Measurements from ENCODE around the gene ARHGEF19.

The ARHGEF19 gene

DNA sequence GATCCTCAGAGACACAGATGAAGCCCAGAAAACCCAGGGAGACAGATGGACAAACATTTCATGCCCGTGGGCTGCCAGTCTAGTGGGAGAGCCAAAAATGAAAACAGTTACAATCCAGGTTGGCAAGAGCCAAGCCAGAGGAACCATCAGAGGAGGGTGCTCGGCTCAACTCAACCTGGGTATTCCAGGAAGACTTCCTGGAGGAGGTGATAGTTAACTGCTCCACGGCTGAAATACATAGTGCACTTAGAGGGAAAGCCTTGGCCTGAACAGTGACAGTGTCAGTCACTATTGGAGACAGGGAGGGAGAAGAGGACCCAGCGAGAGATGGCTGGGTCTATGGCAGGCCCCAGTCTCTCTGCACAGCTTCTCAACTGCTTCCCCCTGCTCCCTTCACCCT is 1.9 kb downstream of the ARHGEF19 start:
- H2BK120ac ChIP-seq (ENCODE audit: insufficient read depth, low read length, poor library complexity) = no peak overlapping the region

DNA sequence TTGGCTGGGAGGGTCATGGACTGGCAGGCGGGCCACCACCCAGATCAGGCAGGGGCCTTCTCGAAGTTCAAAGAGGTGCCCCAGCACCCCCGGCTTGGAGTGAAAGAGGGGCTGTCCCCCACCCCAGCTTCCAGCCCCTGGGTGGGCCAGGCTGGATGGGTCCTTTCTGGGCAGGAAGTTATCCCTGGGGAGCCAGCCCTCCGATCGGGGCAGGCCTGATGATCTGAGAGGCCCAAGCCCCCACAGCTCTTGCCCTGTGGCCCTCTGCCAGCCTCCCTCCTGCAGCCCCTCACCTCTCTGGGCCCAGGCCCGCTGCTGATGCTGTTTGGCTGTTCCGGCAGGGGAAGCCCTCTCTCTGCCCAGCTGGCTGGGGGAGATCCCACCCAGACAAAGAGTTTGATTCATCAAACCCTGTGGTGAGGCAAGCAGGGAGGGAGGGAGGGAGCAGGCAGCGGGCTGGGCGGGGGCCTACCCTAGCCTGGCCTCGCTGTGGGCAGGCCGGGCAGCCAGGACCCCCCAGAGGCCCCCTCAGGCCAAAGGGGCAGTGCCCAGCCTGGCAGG is 2.5 kb downstream of the ARHGEF19 start:
- Histone ChIP-seq H2AK5ac (ENCODE audit: low read length) (peak overlapping the region; percentile 50), H3K79me1 (ENCODE audit: low read length) (peaks cover 25% of the 10 kb centered on the region), H3K27me3 (ENCODE audit: insufficient read depth, low read length) (no peaks in the 10 kb centered on the region), H4K91ac (ENCODE audit: low read depth, low read length) (no peak overlapping the region), H3K18ac (ENCODE audit: low read length) (no peak overlapping the region), H3K14ac (ENCODE audit: low read length) (no peak overlapping the region), H3K79me2 (ENCODE audit: control insufficient read depth, insufficient read depth, low read length, poor library complexity) (peaks cover 6% of the 10 kb centered on the region), H3K9ac (ENCODE audit: low read length) (no peak overlapping the region), H3K4me1 (ENCODE audit: control insufficient read depth in 1 of 2, insufficient read depth in 2 of 2, low read length in 2 of 2) (peaks cover 28 to 33% of the 10 kb centered on the region in 2 experiments), H2AFZ (ENCODE audit: insufficient read depth, low read length, poor library complexity) (no peak overlapping the region), H3K9me3 (ENCODE audit: insufficient read depth, low read depth, low read length) (peaks cover 1% of the 10 kb centered on the region), H4K12ac (ENCODE audit: low read depth, low read length) (no peak overlapping the region), H4K8ac (ENCODE audit: low read depth, low read length) (no peak overlapping the region), H3K4me2 (ENCODE audit: low read length) (no peak overlapping the region), H2BK5ac (ENCODE audit: low read depth, low read length, poor library complexity) (no peak overlapping the region), H2BK120ac (ENCODE audit: insufficient read depth, low read length, poor library complexity) (no peak overlapping the region), H3K36me3 (ENCODE audit: control insufficient read depth in 1 of 2, insufficient read depth in 2 of 2, low read length in 2 of 2) (peaks cover 0 to 3% of the 10 kb centered on the region in 2 experiments), H3K4ac (ENCODE audit: low read depth, low read length) (no peak overlapping the region), H3K23ac (ENCODE audit: low read length) (no peak overlapping the region), H2BK12ac (ENCODE audit: low read length) (no peak overlapping the region), H3K4me3 (ENCODE audit: low read depth, low read length) (no peak overlapping the region), H3K27ac (ENCODE audit: low read depth, low read length) (no peak overlapping the region)
- DNase-seq = no peak
- WGBS (ENCODE audit: extremely low coverage, insufficient coverage, insufficient read length) = no CpG with 5 or more reads among the region's 11 CpGs

More for the DNA sequence above, 1.9 kb downstream of the ARHGEF19 start:
- no peak for DNase-seq
- no peaks in the 10 kb centered on the region for H3K27me3 ChIP-seq (ENCODE audit: insufficient read depth, low read length)
- no peak overlapping the region for H4K12ac ChIP-seq (ENCODE audit: low read depth, low read length)
- H3K14ac ChIP-seq (ENCODE audit: low read length) = no peak overlapping the region
- H3K36me3 ChIP-seq (ENCODE audit: control insufficient read depth in 1 of 2, insufficient read depth in 2 of 2, low read length in 2 of 2) = peaks cover 0 to 2% of the 10 kb centered on the region in 2 experiments
- H2BK5ac ChIP-seq (ENCODE audit: low read depth, low read length, poor library complexity) = no peak overlapping the region
- no peak overlapping the region for H4K8ac ChIP-seq (ENCODE audit: low read depth, low read length)
- peaks cover 28 to 33% of the 10 kb centered on the region in 2 experiments for H3K4me1 ChIP-seq (ENCODE audit: control insufficient read depth in 1 of 2, insufficient read depth in 2 of 2, low read length in 2 of 2)
- H2BK12ac ChIP-seq (ENCODE audit: low read length) = no peak overlapping the region
- WGBS (ENCODE audit: extremely low coverage, insufficient coverage, insufficient read length) = no CpG with 5 or more reads among the region's 4 CpGs
- no peak overlapping the region for H3K4me2 ChIP-seq (ENCODE audit: low read length)
- peaks cover 6% of the 10 kb centered on the region for H3K79me2 ChIP-seq (ENCODE audit: control insufficient read depth, insufficient read depth, low read length, poor library complexity)
- H2AK5ac ChIP-seq (ENCODE audit: low read length) = no peak overlapping the region
- H2AFZ ChIP-seq (ENCODE audit: insufficient read depth, low read length, poor library complexity) = no peak overlapping the region
- peaks cover 25% of the 10 kb centered on the region for H3K79me1 ChIP-seq (ENCODE audit: low read length)
- no peak overlapping the region for H3K18ac ChIP-seq (ENCODE audit: low read length)
- H4K91ac ChIP-seq (ENCODE audit: low read depth, low read length) = no peak overlapping the region
- peaks cover 1% of the 10 kb centered on the region for H3K9me3 ChIP-seq (ENCODE audit: insufficient read depth, low read depth, low read length)
- H3K23ac ChIP-seq (ENCODE audit: low read length) = no peak overlapping the region
- no peak overlapping the region for H3K4ac ChIP-seq (ENCODE audit: low read depth, low read length)
- peak overlapping the region; percentile 25 for H3K9ac ChIP-seq (ENCODE audit: low read length)
- no peak overlapping the region for H3K4me3 ChIP-seq (ENCODE audit: low read depth, low read length)
- H3K27ac ChIP-seq (ENCODE audit: low read depth, low read length) = no peak overlapping the region

DNA sequence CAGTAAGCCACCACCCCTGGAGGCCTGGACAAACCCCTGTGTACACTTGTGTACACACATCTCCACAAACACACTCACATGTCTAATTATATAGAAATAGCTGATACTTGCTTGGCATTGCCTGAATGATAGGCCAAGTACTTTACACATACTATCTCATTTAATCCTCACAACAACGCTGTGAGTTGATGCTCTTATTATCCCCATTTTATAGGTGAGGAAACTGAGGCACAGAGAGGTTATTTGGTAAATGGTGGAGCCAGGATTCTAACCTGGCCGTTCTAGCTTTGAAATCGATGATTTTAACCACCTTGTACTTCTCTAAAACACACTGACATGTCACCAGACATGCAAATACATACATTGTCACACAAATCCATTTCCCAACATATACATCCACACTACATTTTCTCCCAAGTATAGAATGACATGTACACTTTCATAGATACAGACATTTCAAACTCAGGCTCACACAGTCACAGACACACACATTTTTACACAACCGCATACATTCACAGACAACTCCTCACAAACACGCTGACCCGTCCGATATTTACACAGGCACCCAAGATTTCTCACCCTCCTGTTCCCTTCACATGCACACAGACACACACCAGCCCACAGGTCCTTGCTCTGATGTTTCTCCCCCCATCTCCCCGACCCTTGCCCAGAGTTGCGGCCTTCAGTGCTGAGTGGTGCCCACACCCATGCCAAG is 3.2 kb downstream of the ARHGEF19 start:
- Histone ChIP-seq H3K18ac (ENCODE audit: low read length) (no peak overlapping the region), H3K27me3 (ENCODE audit: insufficient read depth, low read length) (no peaks in the 10 kb centered on the region), H3K4me1 (ENCODE audit: control insufficient read depth in 1 of 2, insufficient read depth in 2 of 2, low read length in 2 of 2) (peaks cover 28 to 33% of the 10 kb centered on the region in 2 experiments), H2AFZ (ENCODE audit: insufficient read depth, low read length, poor library complexity) (no peak overlapping the region), H3K36me3 (ENCODE audit: control insufficient read depth in 1 of 2, insufficient read depth in 2 of 2, low read length in 2 of 2) (peaks cover 4 to 10% of the 10 kb centered on the region in 2 experiments), H4K8ac (ENCODE audit: low read depth, low read length) (no peak overlapping the region), H2BK12ac (ENCODE audit: low read length) (no peak overlapping the region), H3K9ac (ENCODE audit: low read length) (no peak overlapping the region), H2BK5ac (ENCODE audit: low read depth, low read length, poor library complexity) (no peak overlapping the region), H4K91ac (ENCODE audit: low read depth, low read length) (no peak overlapping the region), H3K4ac (ENCODE audit: low read depth, low read length) (no peak overlapping the region), H3K79me1 (ENCODE audit: low read length) (peaks cover 25% of the 10 kb centered on the region), H3K4me3 (ENCODE audit: low read depth, low read length) (no peak overlapping the region), H3K9me3 (ENCODE audit: insufficient read depth, low read depth, low read length) (peaks cover 1% of the 10 kb centered on the region), H3K4me2 (ENCODE audit: low read length) (no peak overlapping the region), H2AK5ac (ENCODE audit: low read length) (no peak overlapping the region), H3K27ac (ENCODE audit: low read depth, low read length) (no peak overlapping the region), H2BK120ac (ENCODE audit: insufficient read depth, low read length, poor library complexity) (no peak overlapping the region), H3K23ac (ENCODE audit: low read length) (no peak overlapping the region), H3K79me2 (ENCODE audit: control insufficient read depth, insufficient read depth, low read length, poor library complexity) (peaks cover 6% of the 10 kb centered on the region), H3K14ac (ENCODE audit: low read length) (no peak overlapping the region), H4K12ac (ENCODE audit: low read depth, low read length) (no peak overlapping the region)
- no CpG with 5 or more reads among the region's 9 CpGs for WGBS (ENCODE audit: extremely low coverage, insufficient coverage, insufficient read length)
- DNase-seq = no peak

DNA sequence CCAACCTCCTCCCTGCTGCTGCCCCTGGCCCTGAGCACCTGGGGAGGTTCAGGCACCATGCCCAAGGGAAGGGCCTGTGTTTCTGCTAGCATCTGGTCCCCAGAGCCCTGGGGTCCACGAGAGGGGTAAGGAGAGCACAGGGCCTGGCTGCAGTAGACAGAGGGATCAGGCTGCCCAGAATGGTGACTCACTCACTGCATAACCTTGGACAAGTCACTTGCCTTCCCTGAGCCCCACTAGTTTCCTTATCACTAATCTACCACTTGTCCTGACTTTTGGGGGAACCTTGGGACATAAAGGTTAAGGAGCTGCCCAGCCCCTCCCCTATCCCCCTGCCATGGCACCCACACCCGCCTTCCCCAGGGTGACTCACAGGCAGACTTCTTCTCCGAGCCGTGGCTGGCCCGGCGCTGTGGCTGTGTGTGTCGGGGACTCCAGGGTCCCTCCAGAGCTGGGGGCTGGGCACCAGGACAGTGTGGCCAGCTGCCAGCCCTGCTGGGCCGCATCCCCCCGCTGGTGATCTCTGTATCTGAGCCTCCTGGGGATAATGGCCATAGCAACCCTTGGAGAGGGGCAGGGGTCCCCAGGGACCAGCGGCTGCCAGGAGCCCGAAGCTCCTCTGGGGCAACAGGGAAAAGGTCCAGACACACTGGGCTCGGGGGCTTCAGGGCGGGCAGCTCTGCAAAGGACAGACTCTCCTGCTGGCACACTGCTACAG is 4.0 kb downstream of the ARHGEF19 start:
- DNase-seq = no peak
- Histone ChIP-seq H3K4me3 (ENCODE audit: low read depth, low read length) (no peak overlapping the region), H3K79me1 (ENCODE audit: low read length) (peaks cover 25% of the 10 kb centered on the region), H2AFZ (ENCODE audit: insufficient read depth, low read length, poor library complexity) (no peak overlapping the region), H4K8ac (ENCODE audit: low read depth, low read length) (no peak overlapping the region), H3K14ac (ENCODE audit: low read length) (no peak overlapping the region), H3K18ac (ENCODE audit: low read length) (no peak overlapping the region), H2BK5ac (ENCODE audit: low read depth, low read length, poor library complexity) (no peak overlapping the region), H3K9me3 (ENCODE audit: insufficient read depth, low read depth, low read length) (peaks cover 1% of the 10 kb centered on the region), H3K9ac (ENCODE audit: low read length) (no peak overlapping the region), H3K4me1 (ENCODE audit: control insufficient read depth in 1 of 2, insufficient read depth in 2 of 2, low read length in 2 of 2) (peaks cover 28 to 33% of the 10 kb centered on the region in 2 experiments), H3K79me2 (ENCODE audit: control insufficient read depth, insufficient read depth, low read length, poor library complexity) (peaks cover 6% of the 10 kb centered on the region), H3K36me3 (ENCODE audit: control insufficient read depth in 1 of 2, insufficient read depth in 2 of 2, low read length in 2 of 2) (peaks cover 9 to 10% of the 10 kb centered on the region in 2 experiments), H4K91ac (ENCODE audit: low read depth, low read length) (no peak overlapping the region), H3K23ac (ENCODE audit: low read length) (no peak overlapping the region), H3K4ac (ENCODE audit: low read depth, low read length) (no peak overlapping the region), H2BK120ac (ENCODE audit: insufficient read depth, low read length, poor library complexity) (no peak overlapping the region), H2AK5ac (ENCODE audit: low read length) (no peak overlapping the region), H4K12ac (ENCODE audit: low read depth, low read length) (no peak overlapping the region), H3K4me2 (ENCODE audit: low read length) (no peak overlapping the region), H2BK12ac (ENCODE audit: low read length) (no peak overlapping the region), H3K27me3 (ENCODE audit: insufficient read depth, low read length) (no peaks in the 10 kb centered on the region), H3K27ac (ENCODE audit: low read depth, low read length) (no peak overlapping the region)
- WGBS (ENCODE audit: extremely low coverage, insufficient coverage, insufficient read length) = no CpG with 5 or more reads among the region's 13 CpGs

Measured in trophoblast cell (in vitro differentiated cells and primary cell).